HCT116 (cell line): ENCODE results near the gene EGF. TPM values are rescaled to one million over a fixed set of nuclear protein-coding genes. Genes with fewer than 3 reads are reported as not detected.

Source experiments
- ATAC-seq: fragments of 200-7000 bp; cut with Tn5 transposase; 2 replicates; pipeline ENCODE4 v1.9.1; 2020; ENCODE audit warnings: mild to moderate bottlenecking, moderate library complexity
- BruUV-seq: library from RNA; stranded (reverse); fragments of 400-500 nt; replicated peaks from 2 replicates; lab custom pipeline; 2021; lab: Mats Ljungman, UMichigan
- CTCF ChIA-PET: fragments of 300-600 bp; sonication (Branson Sonifier 250); formaldehyde crosslinking; loops from one replicate; lab custom pipeline; 2021; ENCODE audit warnings: antibody characterized with exemption; lab: Charles Lee
- POLR2A ChIA-PET: fragments of 300-600, 350-600 bp; sonication (Branson Sonifier 250); formaldehyde crosslinking; loops from one replicate; lab custom pipeline; 2021; ENCODE audit warnings: antibody characterized with exemption; lab: Charles Lee
- RAD21 ChIA-PET, 2 experiments: fragments of 300-600 bp; sonication (Branson Sonifier 250); formaldehyde crosslinking; loops; one replicate each; lab custom pipeline; 2023; ENCODE audit warnings: low total read pairs in 2 of 2; ENCODE audit not compliant: uncharacterized antibody in 2 of 2, unreplicated experiment in 2 of 2, low non-redundant PET in 1 of 2; lab: Charles Lee
- DNase-seq: peaks from one replicate; pipeline ENCODE4 v3.0.0-alpha.2; 2010; ENCODE audit warnings: low read depth, low spot score
- H2AFZ ChIP-seq: fragments of 200-600 bp; shearing (Covaris generic), sonication (generic); 2 replicates; pipeline ENCODE4 v1.6.1; 2017; ENCODE audit warnings: low read depth, mixed run types, mixed read lengths, antibody characterized with exemption, low read length; ENCODE audit not compliant: poor library complexity, severe bottlenecking
- H3K27ac ChIP-seq: 2 replicates; pipeline ENCODE4 v1.5.1; 2012; ENCODE audit warnings: low read depth, low read length
- H3K27me3 ChIP-seq: fragments of 200-600 bp; sonication (generic); 2 replicates; pipeline ENCODE4 v1.6.1; 2016; ENCODE audit warnings: mixed run types, low read length, mixed read lengths; ENCODE audit not compliant: insufficient read depth
- H3K36me3 ChIP-seq, 2 experiments: fragments of 200-500 bp in 1 of 2; fragments of 200-600 bp in 1 of 2; sonication (Bioruptor generic) in 1 of 2; sonication (generic) in 1 of 2; 2 replicates each; pipeline versions ENCODE4 v1.5.1 to v1.6.1; 2014 to 2016; ENCODE audit warnings: low read length in 2 of 2, inconsistent platforms in 1 of 2, mixed read lengths in 1 of 2, mixed run types in 1 of 2; ENCODE audit not compliant: insufficient read depth in 2 of 2, control insufficient read depth in 1 of 2
- H3K4me1 ChIP-seq, 2 experiments: fragments of 200-600 bp in 1 of 2; sonication (generic) in 1 of 2; 2 replicates each; pipeline versions ENCODE4 v1.5.1 to v1.6.1; 2012 to 2017; ENCODE audit warnings: low read length in 2 of 2, inconsistent platforms in 1 of 2, mild to moderate bottlenecking in 1 of 2, mixed read lengths in 1 of 2, mixed run types in 1 of 2, moderate library complexity in 1 of 2; ENCODE audit not compliant: insufficient read depth in 2 of 2, control insufficient read depth in 1 of 2
- H3K4me2 ChIP-seq: fragments of 200-600 bp; sonication (generic); 2 replicates; pipeline ENCODE4 v1.6.1; 2017; ENCODE audit warnings: mixed run types, low read length, mixed read lengths
- H3K4me3 ChIP-seq, 2 experiments: fragments of 200-600 bp in 1 of 2; sonication (generic) in 1 of 2; replicated peaks in 1 of 2; 2 replicates each; pipeline ENCODE4 v1.5.1; 2011 to 2016; ENCODE audit warnings: low read length in 2 of 2, control low read depth in 1 of 2, low read depth in 1 of 2, mild to moderate bottlenecking in 1 of 2, mixed read lengths in 1 of 2, mixed run types in 1 of 2
- H3K79me2 ChIP-seq: fragments of 200-600 bp; sonication (generic); 2 replicates; pipeline ENCODE4 v1.6.1; 2017; ENCODE audit warnings: mild to moderate bottlenecking, mixed run types, low read length, moderate library complexity, mixed read lengths; ENCODE audit not compliant: insufficient read depth
- H3K9ac ChIP-seq: fragments of 200-600 bp; sonication (generic); 2 replicates; pipeline ENCODE4 v1.6.1; 2016; ENCODE audit warnings: low read length, mixed read lengths
- H3K9me2 ChIP-seq: fragments of 200-600 bp; sonication (generic), shearing (Covaris generic); 2 replicates; pipeline ENCODE4 v1.6.1; 2017; ENCODE audit warnings: mixed run types, mild to moderate bottlenecking, moderate library complexity; ENCODE audit not compliant: insufficient read depth
- H3K9me3 ChIP-seq, 2 experiments: fragments of 200-500 bp in 1 of 2; fragments of 200-600 bp in 1 of 2; sonication (Bioruptor generic) in 1 of 2; sonication (generic) in 1 of 2; 2 replicates each; pipeline ENCODE4 v1.6.1; 2014 to 2017; ENCODE audit warnings: low read length in 2 of 2, mixed read lengths in 2 of 2, inconsistent platforms in 1 of 2, low read depth in 1 of 2, mild to moderate bottlenecking in 1 of 2, mixed run types in 1 of 2, moderate library complexity in 1 of 2; ENCODE audit not compliant: control insufficient read depth in 1 of 2, insufficient read depth in 1 of 2
- H4K20me1 ChIP-seq: fragments of 200-600 bp; sonication (generic), shearing (Covaris generic); 2 replicates; pipeline ENCODE4 v1.6.1; 2017; ENCODE audit warnings: mixed run types, mild to moderate bottlenecking, moderate library complexity; ENCODE audit not compliant: insufficient read depth
- ATF3 ChIP-seq: IDR thresholded peaks from 2 replicates; pipeline ENCODE4 v1.6.1; 2012
- CEBPB ChIP-seq: IDR thresholded peaks from 2 replicates; pipeline ENCODE4 v1.6.1; 2012; ENCODE audit warnings: low read depth
- CTCF ChIP-seq, 3 experiments: fragments of 200-600 bp in 1 of 3; sonication (generic) in 1 of 3; IDR thresholded peaks in 2 of 3; conservative IDR thresholded peaks in 1 of 3; 2 replicates each; pipeline ENCODE4 v1.5.1; 2012 to 2017; ENCODE audit warnings: low read depth in 2 of 3, low read length in 2 of 3, antibody characterized with exemption in 1 of 3, borderline replicate concordance in 1 of 3, control low read depth in 1 of 3, mild to moderate bottlenecking in 1 of 3, mixed read lengths in 1 of 3, mixed run types in 1 of 3, moderate library complexity in 1 of 3; ENCODE audit not compliant: insufficient read depth in 1 of 3
- EGR1 ChIP-seq: IDR thresholded peaks from 2 replicates; pipeline ENCODE4 v1.6.1; 2012; ENCODE audit warnings: low read depth
- ELF1 ChIP-seq: IDR thresholded peaks from 2 replicates; pipeline ENCODE4 v1.6.1; 2012; ENCODE audit warnings: low read depth, borderline replicate concordance
- EZH2 ChIP-seq: fragments of 200-600 bp; sonication (generic); IDR thresholded peaks from 2 replicates; pipeline ENCODE4 v1.6.1; 2017; ENCODE audit warnings: antibody characterized with exemption, mixed run types
- EZH2phosphoT487 ChIP-seq: fragments of 200-600 bp; IDR thresholded peaks from 2 replicates; pipeline ENCODE4 v1.6.1; 2018; ENCODE audit warnings: antibody characterized with exemption, borderline replicate concordance
- FOSL1 ChIP-seq: IDR thresholded peaks from 2 replicates; pipeline ENCODE4 v1.6.1; 2012; ENCODE audit warnings: low read depth
- MAX ChIP-seq: IDR thresholded peaks from 2 replicates; pipeline ENCODE4 v1.6.1; 2012
- POLR2A ChIP-seq: IDR thresholded peaks from 2 replicates; pipeline ENCODE4 v1.7.0; 2011; ENCODE audit warnings: borderline replicate concordance; ENCODE audit not compliant: insufficient read depth, insufficient read length; ENCODE audit errors: extremely low read depth
- POLR2AphosphoS5 ChIP-seq: IDR thresholded peaks from 2 replicates; pipeline ENCODE4 v1.6.1; 2011; ENCODE audit warnings: mild to moderate bottlenecking, low read depth, low read length, moderate library complexity
- RAD21 ChIP-seq: IDR thresholded peaks from 2 replicates; pipeline ENCODE4 v1.6.1; 2012; ENCODE audit warnings: low read depth, mild to moderate bottlenecking
- REST ChIP-seq: IDR thresholded peaks from 2 replicates; pipeline ENCODE4 v1.6.1; 2012; ENCODE audit warnings: low read depth
- SIN3A ChIP-seq: IDR thresholded peaks from 2 replicates; pipeline ENCODE4 v1.6.1; 2012; ENCODE audit warnings: low read depth
- SP1 ChIP-seq: IDR thresholded peaks from 2 replicates; pipeline ENCODE4 v1.6.1; 2012; ENCODE audit warnings: low read depth
- SRF ChIP-seq: IDR thresholded peaks from 2 replicates; pipeline ENCODE4 v1.6.1; 2012; ENCODE audit warnings: low read depth
- TCF7L2 ChIP-seq: IDR thresholded peaks from 2 replicates; pipeline ENCODE4 v1.7.0; 2011; ENCODE audit warnings: borderline replicate concordance, inconsistent platforms; ENCODE audit not compliant: insufficient read depth, insufficient read length; ENCODE audit errors: extremely low read depth
- YY1 ChIP-seq: IDR thresholded peaks from 2 replicates; pipeline ENCODE4 v1.6.1; 2011; ENCODE audit warnings: low read length, low read depth, moderate library complexity, mild to moderate bottlenecking; ENCODE audit not compliant: insufficient replicate concordance; ENCODE audit errors: extremely low read depth
- ZFX ChIP-seq: fragments of 450-650 bp; IDR thresholded peaks from 2 replicates; pipeline ENCODE4 v1.6.1; 2017
- ZNF274 ChIP-seq: fragments of 200-500 bp; sonication (Bioruptor generic); IDR thresholded peaks from 2 replicates; pipeline ENCODE4 v1.6.1; 2014; ENCODE audit warnings: mild to moderate bottlenecking, low read depth, low read length, inconsistent platforms
- intact Hi-C: fragments of 100-400 bp; cut with micrococcal nuclease; formaldehyde crosslinking; loops from 2 replicates; pipeline ENCODE4 v1.10.0; 2022
- total RNA-seq: library from RNA; stranded (reverse); gene quantifications from one replicate; pipeline ENCODE4 v1.2.1, GENCODE V29; 2021; ENCODE audit not compliant: unreplicated experiment

Gene EGF
- total RNA-seq, 1 experiment from 2014 or later, result 0.57 TPM

- Histone ChIP-seq H3K4me2 (no peak overlapping the region), H4K20me1 (no peaks in the 10 kb centered on the region), H2AFZ (no peak overlapping the region), H3K79me2 (no peaks in the 10 kb centered on the region), H3K9me2 (no peaks in the 10 kb centered on the region), H3K4me3 (no peak overlapping the region), H3K9me3 (no peaks in the 10 kb centered on the region), H3K4me1 (peaks cover 0 to 9% of the 10 kb centered on the region in 2 experiments; a peak in 1 of 4 replicates), H3K27me3 (no peaks in the 10 kb centered on the region), H3K36me3 (no peaks in the 10 kb centered on the region), H3K27ac (no peak overlapping the region), H3K9ac (no peak overlapping the region)
- ChIA-PET CTCF (no interaction called here), POLR2A (no interaction called here), RAD21 (no interaction called here)
- no peak for TF ChIP-seq EZH2phosphoT487
- no peak for TF ChIP-seq FOSL1
- TF ChIP-seq POLR2AphosphoS5, result no peak
- TF ChIP-seq ZNF274, result no peak
- no peak for TF ChIP-seq RAD21
- TF ChIP-seq CTCF (IDR thresholded peaks at IDR 0.05 in 2 of 3, conservative IDR thresholded peaks at IDR 0.05 in 1 of 3; ENCODE audit: borderline replicate concordance in 1 of 3, insufficient read depth in 1 of 3, low read depth in 2 of 3, low read length in 2 of 3), result no peak
- TF ChIP-seq REST, result no peak
- TF ChIP-seq YY1, result no peak
- no peak for TF ChIP-seq TCF7L2
- TF ChIP-seq SP1, result no peak
- no peak for TF ChIP-seq SRF
- no peak for TF ChIP-seq EGR1
- TF ChIP-seq ZFX, result no peak
- TF ChIP-seq POLR2A, result no peak
- TF ChIP-seq CEBPB, result no peak
- no peak for TF ChIP-seq ATF3
- TF ChIP-seq SIN3A, result no peak
- no peak for TF ChIP-seq EZH2
- TF ChIP-seq ELF1, result no peak
- no peak for TF ChIP-seq MAX
- intact Hi-C loops, result no loop called here
- BruUV-seq, result no TSS peak
- ATAC-seq (no peak), DNase-seq (no peak)
These were observed 56.4 kb downstream of the EGF start for GRCh38 chr4:109969087-109969486.
